ENCODE measurements around the gene IFT20.

Gene IFT20, protein sequence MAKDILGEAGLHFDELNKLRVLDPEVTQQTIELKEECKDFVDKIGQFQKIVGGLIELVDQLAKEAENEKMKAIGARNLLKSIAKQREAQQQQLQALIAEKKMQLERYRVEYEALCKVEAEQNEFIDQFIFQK

DNA sequence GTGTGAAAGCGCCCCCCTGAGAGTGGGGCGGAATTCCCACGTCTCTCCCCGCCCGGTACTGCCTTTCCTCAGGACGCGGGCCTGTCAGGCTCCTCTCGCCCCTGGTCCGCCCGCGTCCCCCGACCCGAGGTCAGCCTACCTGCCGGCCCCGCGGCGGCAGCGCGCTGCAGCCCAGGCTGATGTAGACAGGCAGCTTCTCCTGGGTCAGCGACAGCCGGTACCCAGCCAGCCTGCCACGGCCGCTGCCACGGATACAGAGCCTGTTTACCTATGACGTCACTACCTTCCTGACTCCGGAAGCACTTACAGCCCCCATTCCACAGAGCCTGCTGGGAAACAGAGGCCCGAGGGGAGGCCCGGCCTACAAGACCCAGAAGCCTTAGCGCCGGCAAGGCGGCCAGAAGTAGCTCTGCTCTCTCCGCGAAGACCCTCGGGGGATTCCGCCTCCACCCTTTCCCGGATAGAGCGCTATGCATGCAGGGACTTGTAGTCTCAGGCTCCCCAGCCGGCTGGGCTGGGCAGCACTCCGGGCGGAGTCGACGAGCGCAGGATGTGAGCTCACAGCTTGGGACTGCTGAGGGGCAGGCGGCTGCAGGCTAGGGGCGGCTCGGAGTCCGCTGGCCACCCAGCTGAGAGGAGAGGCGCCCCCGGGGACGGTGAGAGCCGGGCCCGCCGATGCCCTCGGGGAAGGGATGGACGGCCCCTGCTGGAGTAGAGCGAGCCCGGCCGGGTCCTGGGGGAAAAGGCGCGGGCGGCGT lies at the start of gene IFT20, which contains the start of gene TNFAIP1:
Gene IFT20 (minus strand): TSS at position 272 of the 758 bp plus-strand sequence. CDS start 3,487 bp downstream, outside the sequence.
Gene TNFAIP1 (plus strand): TSS at position 561 of the 758 bp plus-strand sequence. CDS start 3,761 bp downstream, outside the sequence.
- peak; percentile 99 to 100 for DNase-seq

DNA sequence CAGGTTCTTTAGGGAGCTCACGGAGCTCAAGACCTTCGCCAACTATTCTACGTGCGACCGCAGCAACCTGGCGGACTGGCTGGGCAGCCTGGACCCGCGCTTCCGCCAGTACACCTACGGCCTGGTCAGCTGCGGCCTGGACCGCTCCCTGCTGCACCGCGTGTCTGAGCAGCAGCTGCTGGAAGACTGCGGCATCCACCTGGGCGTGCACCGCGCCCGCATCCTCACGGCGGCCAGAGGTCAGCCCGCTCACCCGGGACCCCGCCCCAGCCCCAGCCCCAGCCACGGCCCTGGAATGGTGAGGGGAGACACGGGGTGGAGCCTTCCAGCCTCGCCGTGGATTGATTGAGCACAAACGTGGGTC lies 49.7 kb upstream of the IFT20 start:
- no peak for DNase-seq

DNA sequence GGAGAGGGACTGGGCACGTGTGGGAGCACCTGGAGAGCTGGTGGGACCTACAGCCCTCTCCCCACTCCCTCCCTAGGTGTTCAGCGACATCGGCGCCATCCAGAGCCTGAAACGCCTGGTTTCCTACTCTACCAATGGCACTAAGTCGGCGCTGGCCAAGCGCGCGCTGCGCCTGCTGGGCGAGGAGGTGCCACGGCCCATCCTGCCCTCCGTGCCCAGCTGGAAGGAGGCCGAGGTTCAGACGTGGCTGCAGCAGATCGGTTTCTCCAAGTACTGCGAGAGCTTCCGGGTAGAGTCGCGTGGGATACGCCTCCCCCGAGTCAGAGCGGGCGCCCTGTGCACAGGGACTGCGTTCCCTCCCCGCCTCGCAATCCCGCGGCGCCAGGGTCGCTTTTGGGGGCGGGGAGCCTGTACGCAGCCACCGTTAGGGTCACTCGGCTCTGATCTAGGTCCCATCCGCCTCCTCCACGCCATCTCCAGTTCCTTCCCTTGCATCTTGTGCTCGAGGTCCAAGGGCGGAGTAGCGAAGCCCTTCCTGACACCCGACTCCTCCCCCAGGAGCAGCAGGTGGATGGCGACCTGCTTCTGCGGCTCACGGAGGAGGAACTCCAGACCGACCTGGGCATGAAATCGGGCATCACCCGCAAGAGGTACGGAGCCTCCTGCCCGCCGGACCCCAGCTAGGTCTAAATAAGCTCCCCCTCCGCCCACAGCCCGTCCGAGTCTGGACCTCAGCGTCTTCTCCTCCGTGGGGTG lies 49.2 kb upstream of the IFT20 start:
- peak; percentile 48 to 59 for DNase-seq

DNA sequence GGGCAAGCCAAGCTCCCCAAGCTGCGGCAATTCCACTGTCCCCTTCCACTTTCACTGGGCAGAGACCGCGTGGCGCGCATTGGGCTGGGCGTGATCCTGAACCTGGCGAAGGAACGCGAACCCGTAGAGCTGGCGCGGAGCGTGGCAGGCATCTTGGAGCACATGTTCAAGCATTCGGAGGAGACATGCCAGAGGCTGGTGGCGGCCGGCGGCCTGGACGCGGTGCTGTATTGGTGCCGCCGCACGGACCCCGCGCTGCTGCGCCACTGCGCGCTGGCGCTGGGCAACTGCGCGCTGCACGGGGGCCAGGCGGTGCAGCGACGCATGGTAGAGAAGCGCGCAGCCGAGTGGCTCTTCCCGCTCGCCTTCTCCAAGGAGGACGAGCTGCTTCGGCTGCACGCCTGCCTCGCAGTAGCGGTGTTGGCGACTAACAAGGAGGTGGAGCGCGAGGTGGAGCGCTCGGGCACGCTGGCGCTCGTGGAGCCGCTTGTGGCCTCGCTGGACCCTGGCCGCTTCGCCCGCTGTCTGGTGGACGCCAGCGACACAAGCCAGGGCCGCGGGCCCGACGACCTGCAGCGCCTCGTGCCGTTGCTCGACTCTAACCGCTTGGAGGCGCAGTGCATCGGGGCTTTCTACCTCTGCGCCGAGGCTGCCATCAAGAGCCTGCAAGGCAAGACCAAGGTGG lies 46.0 kb upstream of the IFT20 start:
- no peak for DNase-seq

DNA sequence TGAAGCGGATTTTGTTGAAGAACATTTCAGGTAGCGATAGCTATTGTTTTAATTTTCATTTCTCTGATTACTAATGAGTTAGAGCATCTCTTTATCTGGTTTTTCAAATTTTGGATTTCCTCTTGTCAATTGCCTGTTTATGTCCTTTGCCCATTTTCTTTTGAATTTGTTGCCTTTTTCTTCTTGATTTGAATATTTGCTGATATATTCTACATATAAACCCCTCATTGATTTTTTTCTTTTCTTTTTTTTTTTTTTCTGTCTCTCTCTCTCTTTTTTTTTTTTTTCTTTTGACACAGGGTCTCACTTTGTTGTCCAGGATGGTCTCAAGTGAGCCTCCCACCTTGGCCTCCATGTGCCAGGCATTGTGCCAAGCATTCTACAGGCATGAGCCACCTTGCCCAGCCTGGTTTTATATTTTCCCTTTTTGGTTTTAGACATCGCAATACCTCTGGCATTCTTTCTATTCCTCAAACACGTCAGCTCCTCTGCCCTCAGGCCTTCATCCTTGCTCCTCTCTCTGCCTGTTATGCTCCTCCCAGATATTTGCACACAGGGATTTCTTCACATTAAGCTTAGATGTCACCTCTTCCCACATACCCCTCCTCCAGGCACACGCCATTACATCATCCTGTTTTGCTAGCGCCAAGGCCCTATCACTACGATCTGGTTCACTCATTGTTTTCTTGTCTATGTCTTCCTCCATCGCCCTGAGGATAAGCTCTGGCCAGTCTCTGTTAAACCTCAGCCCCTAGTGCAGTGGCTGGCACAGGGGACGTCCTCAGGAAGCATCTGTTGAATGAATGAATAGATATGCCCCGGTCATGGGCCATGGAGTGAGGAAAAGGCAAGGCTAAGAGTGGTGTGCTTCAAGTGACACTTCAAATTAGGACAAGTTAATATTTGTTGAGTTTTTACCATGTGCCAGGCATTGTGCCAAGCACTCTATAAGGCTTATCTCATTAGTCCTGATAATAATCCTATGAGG lies 44.8 kb upstream of the IFT20 start:
- DNase-seq, result no peak

DNA sequence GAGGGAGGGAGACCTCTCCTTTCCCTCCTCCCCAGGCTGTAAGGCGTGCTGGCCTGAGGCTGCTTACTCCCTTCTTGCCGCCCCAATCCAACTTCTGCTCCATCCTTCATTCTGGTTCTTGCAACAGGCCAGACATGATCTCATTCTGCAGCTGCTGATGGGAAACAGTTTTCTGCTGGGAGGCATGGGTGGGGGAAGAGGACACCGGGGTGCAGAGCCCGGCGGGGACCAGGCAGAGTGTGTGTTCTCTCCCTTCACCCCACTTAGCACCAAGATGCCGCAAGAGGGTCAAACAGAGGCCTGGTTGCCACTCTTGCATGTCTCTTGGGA lies 37.6 kb upstream of the IFT20 start:
- no peak for DNase-seq

DNA sequence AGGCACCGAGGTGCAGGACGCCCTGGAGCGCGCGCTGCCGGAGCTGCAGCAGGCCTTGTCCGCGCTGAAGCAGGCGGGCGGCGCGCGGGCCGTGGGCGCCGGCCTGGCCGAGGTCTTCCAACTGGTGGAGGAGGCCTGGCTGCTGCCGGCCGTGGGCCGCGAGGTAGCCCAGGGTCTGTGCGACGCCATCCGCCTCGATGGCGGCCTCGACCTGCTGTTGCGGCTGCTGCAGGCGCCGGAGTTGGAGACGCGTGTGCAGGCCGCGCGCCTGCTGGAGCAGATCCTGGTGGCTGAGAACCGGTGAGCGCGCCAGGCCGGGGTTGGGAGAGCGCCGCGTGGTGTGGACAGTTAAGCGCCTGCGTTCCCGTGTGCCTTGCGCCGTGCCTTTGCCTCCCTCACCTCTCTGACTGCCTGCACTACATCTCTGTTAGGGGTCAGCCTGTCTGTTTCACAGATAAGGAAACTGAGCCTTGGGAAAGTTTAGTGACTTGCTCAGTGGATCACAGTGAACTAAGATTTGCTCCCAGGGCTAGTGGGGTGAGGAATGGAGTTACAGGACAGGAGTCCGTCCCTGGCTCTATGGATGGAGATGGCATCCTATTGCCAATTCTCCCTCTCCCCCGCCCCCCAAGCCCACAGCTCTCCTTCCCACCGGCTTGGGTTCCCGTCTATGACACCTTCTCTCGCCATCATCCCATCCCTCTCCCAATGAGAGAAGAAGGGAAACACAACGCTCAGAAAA lies 37.1 kb upstream of the IFT20 start:
- DNase-seq, result no peak

DNA sequence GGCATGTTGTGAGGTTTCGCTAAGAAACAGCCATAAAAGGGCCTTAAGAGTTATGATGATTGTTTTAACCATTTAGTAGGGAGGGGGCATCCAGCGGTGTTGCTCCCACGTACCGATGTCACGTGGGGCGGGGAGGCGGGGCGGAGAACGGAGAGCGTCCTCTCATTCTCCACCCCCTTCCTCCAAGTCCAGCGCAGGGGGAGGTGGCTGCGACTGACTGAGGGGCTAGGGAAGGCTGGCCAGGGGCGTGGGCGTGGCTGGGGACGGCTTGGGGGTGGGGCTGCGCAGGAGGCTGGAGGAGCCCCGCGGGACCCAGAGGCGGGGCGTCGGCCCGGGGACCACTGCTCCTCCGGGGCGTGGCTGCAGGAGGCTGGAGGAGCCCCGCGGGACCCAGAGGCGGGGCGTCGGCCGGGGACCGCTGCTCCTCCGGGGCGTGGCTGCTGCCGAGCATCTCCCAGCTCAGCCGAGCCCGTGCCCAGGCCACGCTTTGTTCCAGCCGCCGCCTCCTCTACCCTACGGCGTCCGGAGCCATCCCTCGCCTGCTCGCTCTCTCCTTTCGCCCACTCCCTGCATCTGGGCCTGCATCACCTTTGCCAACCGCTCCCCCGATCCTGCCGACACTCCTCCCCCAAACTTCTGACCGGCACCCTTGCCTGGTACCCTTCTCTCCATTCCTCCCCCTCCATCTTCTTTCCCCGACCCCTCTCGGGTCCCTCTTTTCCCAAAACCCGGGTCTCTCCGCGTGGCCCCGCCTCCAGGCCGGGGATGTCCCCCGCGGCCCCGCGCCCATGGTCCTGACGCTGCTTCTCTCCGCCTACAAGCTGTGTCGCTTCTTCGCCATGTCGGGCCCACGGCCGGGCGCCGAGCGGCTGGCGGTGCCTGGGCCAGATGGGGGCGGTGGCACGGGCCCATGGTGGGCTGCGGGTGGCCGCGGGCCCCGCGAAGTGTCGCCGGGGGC lies 36.3 kb upstream of the IFT20 start, which contains the start of gene SARM1:
Gene SARM1 (plus strand): TSS at position 450 of the 958 bp plus-strand sequence. CDS start 339 bp downstream, at position 789.
- DNase-seq, result peak; percentile 89 to 90

DNA sequence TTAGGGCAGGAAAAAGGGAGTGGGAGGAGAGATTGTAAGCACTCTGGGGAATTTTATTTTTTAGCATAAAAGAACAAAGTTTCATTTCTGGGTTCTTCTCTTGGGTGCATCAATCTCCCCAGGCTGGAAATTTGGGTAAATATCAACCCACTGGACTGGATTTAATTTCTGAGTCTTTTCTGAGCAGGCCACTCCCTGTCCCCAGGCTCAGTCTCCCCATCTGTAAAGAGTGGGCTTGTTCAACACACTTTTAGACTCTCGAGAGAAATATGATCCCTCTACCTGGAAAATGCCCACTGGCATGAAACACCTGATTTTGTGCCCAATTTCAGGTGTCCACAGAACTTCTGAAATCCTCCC lies 35.5 kb upstream of the IFT20 start:
- DNase-seq, result no peak

DNA sequence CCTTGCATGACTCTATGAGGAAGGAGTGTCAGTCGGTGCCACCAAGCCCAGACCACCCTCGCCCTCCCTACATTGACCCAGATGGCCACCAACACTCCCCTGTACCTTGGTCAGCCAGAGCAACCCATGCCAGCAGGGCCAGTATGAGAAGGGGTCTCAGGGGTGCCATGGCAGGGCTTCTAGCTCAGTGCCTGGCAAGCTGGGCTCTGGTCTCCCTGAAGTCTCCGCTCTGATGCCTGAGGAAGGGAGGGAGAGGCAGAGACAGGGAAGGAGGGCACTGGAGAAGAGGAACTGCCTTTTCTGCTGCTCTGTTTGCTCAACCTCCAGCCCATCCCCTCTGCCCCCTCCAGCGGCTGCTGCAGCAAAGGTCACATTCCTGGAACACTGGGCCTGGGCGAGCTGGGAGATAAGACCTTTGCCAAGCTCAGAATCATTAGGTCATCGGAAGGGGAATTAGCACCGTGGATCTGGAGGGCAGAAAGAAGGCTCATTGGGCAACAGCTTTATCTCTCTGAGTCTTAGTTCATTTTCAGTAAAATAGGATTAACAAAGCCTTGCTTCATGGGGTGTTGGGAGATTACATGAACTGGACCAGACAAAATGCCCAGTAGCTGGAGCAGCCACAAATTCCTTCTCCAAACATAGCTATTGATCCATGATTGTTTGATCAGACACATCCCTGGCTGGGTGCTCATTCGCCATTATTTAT lies 34.9 kb upstream of the IFT20 start, which contains the start of gene VTN:
Gene VTN (minus strand): TSS at position 273 of the 709 bp plus-strand sequence. CDS start 104 bp downstream, at position 169.
- DNase-seq, result no peak

DNA sequence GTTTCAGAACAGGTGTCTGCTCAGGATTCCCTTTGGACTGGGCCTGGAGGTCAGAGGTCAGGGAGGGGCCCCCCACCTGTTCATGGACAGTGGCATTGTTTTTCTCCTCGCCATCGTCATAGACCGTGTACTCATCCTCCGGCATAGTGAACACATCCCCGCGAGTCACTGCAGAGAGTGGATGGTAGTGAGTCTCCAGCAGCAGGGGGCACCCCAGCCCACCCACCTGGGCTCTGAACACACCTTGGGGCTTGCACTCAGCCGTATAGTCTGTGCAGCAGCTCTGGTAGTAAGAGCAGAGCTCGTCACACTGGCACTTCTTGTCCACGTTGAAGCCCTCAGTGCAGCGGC lies 34.4 kb upstream of the IFT20 start:
- peak in 1 of 2 donors; percentile 5 for DNase-seq

DNA sequence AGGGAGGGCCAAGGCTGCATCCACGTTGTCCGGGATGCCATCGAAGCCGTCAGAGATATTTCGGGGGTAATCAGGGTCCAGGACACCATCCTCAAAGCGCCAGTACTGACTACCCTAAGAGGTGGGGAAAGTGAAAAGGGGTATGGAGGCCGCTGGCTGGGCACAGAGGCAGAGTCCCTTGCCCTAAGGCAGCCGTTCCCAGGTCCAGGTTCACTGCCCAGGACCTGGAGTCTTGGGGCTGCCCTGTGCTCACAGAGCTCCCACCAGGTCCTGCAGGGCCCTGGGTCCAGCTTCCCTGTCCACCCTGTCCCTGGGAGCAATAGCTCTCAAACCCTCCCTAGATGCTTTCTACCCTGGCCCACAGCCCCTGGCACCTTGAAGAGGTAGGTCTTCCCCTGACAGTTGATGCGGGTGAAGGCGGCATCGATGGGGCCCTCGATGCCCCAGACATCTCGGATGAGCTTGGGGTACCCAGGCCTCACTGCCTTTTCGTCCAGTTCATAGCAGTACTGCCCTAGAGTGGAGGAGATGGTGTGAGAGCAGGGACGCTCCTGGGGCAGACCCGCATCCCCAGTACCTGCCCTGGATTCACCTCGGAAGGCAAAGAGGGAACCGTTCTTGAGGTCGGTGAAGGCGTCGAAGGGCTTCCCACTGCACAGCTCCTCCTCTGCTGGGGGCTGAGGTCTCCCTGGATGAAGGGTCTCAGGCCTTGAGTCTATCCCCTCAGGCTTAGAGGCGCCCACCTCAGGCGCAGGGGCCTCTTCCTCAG lies 33.8 kb upstream of the IFT20 start:
- DNase-seq, result no peak

DNA sequence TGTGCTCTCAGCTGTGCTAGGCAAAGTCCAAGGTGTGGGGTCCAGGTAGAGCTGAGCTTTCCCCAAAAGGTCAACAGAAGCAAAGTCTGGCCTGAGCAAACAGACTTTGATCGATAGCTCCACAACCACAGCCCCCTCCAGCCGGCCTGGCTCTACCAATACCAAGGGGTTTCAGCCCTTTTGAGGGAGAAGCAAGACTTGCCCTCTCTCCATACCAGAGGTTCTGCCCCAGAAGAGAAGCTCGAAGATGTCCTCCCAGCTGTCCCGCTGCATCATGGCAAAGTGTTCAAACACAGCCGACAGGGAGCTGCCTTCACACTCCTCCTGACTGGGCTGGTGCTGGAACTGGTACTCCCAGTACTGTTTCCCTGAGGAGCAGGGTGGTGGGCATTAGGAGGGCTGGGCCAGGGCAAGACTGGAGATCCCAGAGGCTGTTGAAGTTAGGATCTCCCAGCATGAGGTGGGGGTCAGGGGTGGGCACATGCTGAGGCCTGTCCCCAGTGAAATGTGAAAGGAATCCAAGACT lies 33.1 kb upstream of the IFT20 start:
- DNase-seq, result no peak

DNA sequence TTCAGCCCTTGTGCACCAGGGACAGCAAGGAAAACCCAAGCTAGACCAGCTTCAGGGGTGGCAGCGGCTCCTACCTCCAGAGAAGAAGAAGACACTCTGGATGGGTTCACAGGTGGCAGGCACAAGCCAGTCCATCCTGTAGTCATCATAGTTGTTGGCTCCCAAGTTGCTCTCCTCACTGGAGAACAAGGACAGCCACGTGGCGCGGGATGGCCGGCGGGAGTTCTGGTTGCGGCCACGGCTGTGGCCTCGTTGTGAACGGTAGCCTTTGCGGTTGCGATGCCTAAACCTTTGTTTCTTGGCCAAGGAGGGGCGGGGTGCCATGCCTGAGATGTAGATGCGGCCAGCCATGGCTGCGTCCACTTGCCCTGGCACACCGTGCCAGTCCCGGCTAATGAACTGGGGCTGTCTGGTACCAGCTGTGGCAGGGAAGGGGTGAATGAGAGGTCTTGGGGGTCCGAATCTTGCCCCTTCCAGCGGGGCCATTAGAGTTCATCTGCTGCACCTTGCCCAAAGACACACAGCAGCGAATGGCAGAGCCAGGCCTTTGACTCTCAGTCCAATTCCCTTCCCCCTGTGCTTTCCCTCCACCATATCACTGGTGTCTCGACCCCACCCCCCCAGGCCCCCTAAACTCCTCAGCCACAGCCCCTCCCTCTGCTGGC lies 32.5 kb upstream of the IFT20 start:
- no peak for DNase-seq

DNA sequence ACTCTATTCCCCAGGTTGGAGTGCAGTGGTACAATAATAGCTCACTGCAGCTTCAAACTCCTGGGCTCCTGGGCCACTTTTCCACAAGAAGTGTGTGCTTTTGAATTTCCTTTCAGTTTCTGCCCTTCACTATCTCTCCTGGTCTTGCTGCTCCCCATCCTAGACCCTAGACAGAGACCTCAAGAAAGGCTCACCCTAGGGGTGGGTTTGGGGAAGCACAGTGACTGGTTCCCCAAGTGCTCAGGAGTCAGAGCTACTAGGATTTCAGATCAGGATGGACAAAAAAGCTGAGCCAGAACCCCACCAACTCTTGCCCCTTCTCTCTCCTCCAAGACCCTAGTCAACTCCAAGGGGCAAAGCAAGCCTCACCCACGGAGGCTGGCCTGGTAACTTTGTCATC lies 31.3 kb upstream of the IFT20 start:
- DNase-seq, result no peak

DNA sequence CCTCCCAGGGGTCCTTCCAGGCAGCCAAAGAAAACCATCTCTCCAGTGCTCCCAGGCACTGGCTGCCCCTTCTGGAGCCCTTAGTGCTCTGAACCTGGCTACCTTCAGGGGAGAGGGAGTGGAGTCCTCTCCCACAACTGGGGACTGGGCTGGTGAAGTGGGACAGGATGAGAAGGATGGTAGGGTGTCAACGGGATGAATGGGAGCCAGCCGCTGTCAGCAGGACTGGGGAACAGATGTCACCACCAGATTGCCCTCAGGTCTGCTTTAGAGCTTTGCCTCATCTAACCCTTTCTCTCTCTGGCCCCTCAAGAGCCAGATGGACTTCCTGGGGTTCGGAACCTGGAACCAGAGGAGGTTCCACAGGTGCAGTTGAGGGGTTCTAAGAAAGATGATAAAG lies 30.2 kb upstream of the IFT20 start:
- DNase-seq, result no peak

DNA sequence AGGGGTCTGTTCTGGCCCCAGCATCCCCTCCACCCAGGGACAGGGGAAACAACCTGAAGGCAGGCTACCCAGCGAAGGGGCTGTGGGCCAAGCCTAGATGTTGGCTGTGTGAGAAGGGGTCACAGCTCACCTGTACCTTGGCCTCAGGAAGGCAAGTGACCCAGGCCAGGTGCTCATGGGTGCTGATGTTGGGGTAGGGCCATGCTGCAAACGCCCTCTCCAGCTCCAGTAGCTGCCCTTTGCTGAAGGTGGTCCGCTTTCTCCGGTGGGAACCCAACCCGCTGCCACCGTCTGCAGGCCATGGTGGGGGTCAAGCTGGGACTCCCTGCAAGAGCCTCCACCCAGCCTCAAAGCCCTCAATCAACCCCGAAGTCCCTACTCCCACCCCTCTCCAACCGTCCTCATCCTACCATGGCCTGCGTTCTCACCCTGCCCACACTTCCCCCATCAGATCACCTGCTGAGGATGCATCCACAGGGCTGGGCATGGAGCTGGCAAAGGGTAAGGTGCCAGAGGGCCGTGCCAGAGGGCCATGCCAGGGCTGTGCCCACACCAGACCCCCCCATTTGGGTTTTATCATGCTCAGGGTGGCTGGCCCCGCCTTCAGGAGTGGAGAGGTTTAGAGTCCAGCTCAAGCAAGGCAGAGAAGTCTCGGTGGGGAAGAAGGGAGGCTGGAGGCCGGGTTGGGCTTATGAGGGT lies 29.5 kb upstream of the IFT20 start, which contains the start of gene SEBOX:
Gene SEBOX (minus strand): TSS at position 535 of the 699 bp plus-strand sequence. CDS start 48 bp downstream, at position 487.
- no peak for DNase-seq
